Osteoblast (primary cell): Measurements from ENCODE around the gene TPH2. TPM values are rescaled to one million over a fixed set of nuclear protein-coding genes. Genes with fewer than 3 reads are reported as not detected.

Source experiments
- DNase-seq: peaks from one replicate; pipeline ENCODE4 v3.0.0; 2011; ENCODE audit warnings: low spot score, mixed read lengths; ENCODE audit not compliant: insufficient read length; ENCODE audit errors: missing footprints
- H2AFZ ChIP-seq: 2 replicates; pipeline ENCODE4 v1.6.0; 2011; ENCODE audit warnings: mild to moderate bottlenecking, low read length
- H3K27ac ChIP-seq: 2 replicates; pipeline ENCODE4 v1.5.1; 2011; ENCODE audit warnings: mild to moderate bottlenecking, low read depth, low read length, moderate library complexity
- H3K27me3 ChIP-seq: 2 replicates; pipeline ENCODE4 v1.6.0; 2012; ENCODE audit warnings: mild to moderate bottlenecking, control low read depth, inconsistent platforms, low read length, moderate library complexity; ENCODE audit not compliant: insufficient read depth
- H3K36me3 ChIP-seq: 2 replicates; pipeline ENCODE4 v1.5.1; 2011; ENCODE audit warnings: mild to moderate bottlenecking, low read length, control low read depth, moderate library complexity; ENCODE audit not compliant: insufficient read depth
- H3K4me1 ChIP-seq: 2 replicates; pipeline ENCODE4 v1.5.1; 2011; ENCODE audit warnings: mild to moderate bottlenecking, low read length, control low read depth, moderate library complexity; ENCODE audit not compliant: insufficient read depth
- H3K4me2 ChIP-seq: 2 replicates; pipeline ENCODE4 v1.6.0; 2011; ENCODE audit warnings: mild to moderate bottlenecking, low read length; ENCODE audit not compliant: insufficient read depth
- H3K4me3 ChIP-seq: fragments of 200-600 bp; sonication (generic); 3 replicates; pipeline ENCODE4 v1.5.1; 2012; ENCODE audit warnings: mild to moderate bottlenecking, low read length, inconsistent platforms; ENCODE audit not compliant: insufficient read depth
- H3K79me2 ChIP-seq: 2 replicates; pipeline ENCODE4 v1.6.0; 2012; ENCODE audit warnings: mild to moderate bottlenecking, low read length, control low read depth, inconsistent platforms; ENCODE audit not compliant: insufficient read depth
- H3K9me3 ChIP-seq: 2 replicates; pipeline ENCODE4 v1.5.1; 2011; ENCODE audit warnings: low read depth, low read length, control low read depth
- H4K20me1 ChIP-seq: 2 replicates; pipeline ENCODE4 v1.6.0; 2012; ENCODE audit warnings: mild to moderate bottlenecking, low read length, control low read depth; ENCODE audit not compliant: insufficient read depth
- CTCF ChIP-seq: IDR thresholded peaks from 2 replicates; pipeline ENCODE4 v1.5.1; 2011; ENCODE audit warnings: mild to moderate bottlenecking, low read depth, low read length, moderate library complexity; ENCODE audit errors: extremely low read depth
- total RNA-seq: library from RNA; depleted of rRNA; stranded (reverse); fragments of >200 nt; gene quantifications from 2 replicates; pipeline ENCODE4 v1.2.3, GENCODE V29; 2012

TPH2 gene
- total RNA-seq, 1 donor, result under 0.01 TPM

GRCh38 chr12:71941174-71941573 lies 2.5 kb downstream of the TPH2 start:
- H3K4me2 ChIP-seq, result no peak overlapping the region
- H3K79me2 ChIP-seq, result no peaks in the 10 kb centered on the region
- no peak overlapping the region for H2AFZ ChIP-seq
- H3K27ac ChIP-seq, result no peak overlapping the region
- H3K27me3 ChIP-seq, result no peaks in the 10 kb centered on the region
- DNase-seq, result no peak
- no peaks in the 10 kb centered on the region for H4K20me1 ChIP-seq
- H3K4me1 ChIP-seq, result no peaks in the 10 kb centered on the region
- no peaks in the 10 kb centered on the region for H3K9me3 ChIP-seq
- H3K4me3 ChIP-seq, result no peak overlapping the region
- TF ChIP-seq CTCF, result no peak
- H3K36me3 ChIP-seq, result no peaks in the 10 kb centered on the region

DNA sequence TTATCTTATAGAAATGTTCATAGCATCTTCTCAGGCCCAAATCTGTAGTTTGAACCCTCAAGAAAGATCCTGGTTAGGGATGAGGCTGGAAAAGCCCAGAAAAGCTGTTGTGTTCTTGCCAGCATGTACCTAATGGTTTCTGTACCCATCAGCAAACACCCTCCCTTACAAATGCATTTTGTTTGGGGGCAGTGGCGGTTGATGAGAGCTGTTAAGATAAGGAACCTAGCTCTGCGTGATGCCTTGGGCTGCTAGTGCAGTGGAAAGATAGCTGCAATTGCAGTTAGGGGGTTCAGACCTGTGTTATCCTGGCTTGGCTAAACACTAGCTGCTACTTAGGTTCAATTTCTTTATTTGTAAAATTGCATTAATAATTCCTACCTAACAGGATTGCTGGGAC lies 3.6 kb downstream of the TPH2 start:
- H4K20me1 ChIP-seq, result no peaks in the 10 kb centered on the region
- TF ChIP-seq CTCF, result no peak
- no peaks in the 10 kb centered on the region for H3K4me1 ChIP-seq
- no peak overlapping the region for H3K27ac ChIP-seq
- H3K79me2 ChIP-seq, result no peaks in the 10 kb centered on the region
- H3K9me3 ChIP-seq, result no peaks in the 10 kb centered on the region
- H3K36me3 ChIP-seq, result no peaks in the 10 kb centered on the region
- no peak for DNase-seq
- no peak overlapping the region for H2AFZ ChIP-seq
- H3K4me2 ChIP-seq, result no peak overlapping the region
- peaks cover 6% of the 10 kb centered on the region for H3K27me3 ChIP-seq
- no peak overlapping the region for H3K4me3 ChIP-seq

- TF ChIP-seq CTCF, result no peak
- H3K4me1 ChIP-seq, result peaks cover 3% of the 10 kb centered on the region
Measured at GRCh38 chr12:71942703-71943102, 4.1 kb downstream of the TPH2 start.

GRCh38 chr12:71945121-71945520 lies 6.5 kb downstream of the TPH2 start:
- TF ChIP-seq CTCF, result no peak
- H3K36me3 ChIP-seq, result no peaks in the 10 kb centered on the region
- no peaks in the 10 kb centered on the region for H3K9me3 ChIP-seq
- no peak overlapping the region for H3K4me3 ChIP-seq
- H3K4me2 ChIP-seq, result no peak overlapping the region
- no peak for DNase-seq
- H3K4me1 ChIP-seq, result peaks cover 3% of the 10 kb centered on the region
- no peaks in the 10 kb centered on the region for H3K79me2 ChIP-seq
- H3K27ac ChIP-seq, result no peak overlapping the region
- no peak overlapping the region for H2AFZ ChIP-seq
- H4K20me1 ChIP-seq, result no peaks in the 10 kb centered on the region
- peaks cover 6% of the 10 kb centered on the region for H3K27me3 ChIP-seq

More at GRCh38 chr12:71942703-71943102, 4.1 kb downstream of the TPH2 start:
- H3K4me3 ChIP-seq, result no peak overlapping the region
- peaks cover 6% of the 10 kb centered on the region for H3K27me3 ChIP-seq
- H3K4me2 ChIP-seq, result no peak overlapping the region
- no peak for DNase-seq
- no peaks in the 10 kb centered on the region for H3K79me2 ChIP-seq
- H3K27ac ChIP-seq, result no peak overlapping the region
- H3K9me3 ChIP-seq, result no peaks in the 10 kb centered on the region
- H2AFZ ChIP-seq, result no peak overlapping the region
- no peaks in the 10 kb centered on the region for H4K20me1 ChIP-seq
- no peaks in the 10 kb centered on the region for H3K36me3 ChIP-seq
